Activated naive CD4-positive, alpha-beta T cell treated with Interleukin-2 at 50 U/mL for 16 hours (primary cell): ENCODE results near the gene NTS.

Experiments used
- DNase-seq: peaks from one replicate; pipeline ENCODE4 v3.0.0-alpha.2; 2020

The NTS gene

GRCh38 chr12:85923767-85924331 is 49.8 kb downstream of the NTS start:
- no peak for DNase-seq

DNA sequence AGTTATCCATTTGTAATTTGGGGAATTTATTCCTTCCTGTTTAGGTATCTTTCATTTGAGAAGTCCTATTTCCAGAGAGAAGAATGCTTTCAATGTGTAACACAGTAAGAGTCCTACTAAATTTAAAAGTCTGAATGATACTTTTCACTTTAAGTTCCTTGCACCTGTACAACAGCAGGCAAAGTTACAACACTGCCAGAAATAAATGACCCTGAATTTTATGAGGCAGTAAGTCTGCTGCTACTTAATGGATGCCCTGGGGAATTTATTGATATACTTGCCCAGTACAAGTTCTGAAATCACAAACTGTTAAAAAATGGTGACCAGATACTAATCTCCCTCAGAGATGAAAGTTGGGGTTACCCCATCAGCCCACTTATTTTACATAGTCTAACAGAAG is 53.1 kb downstream of the NTS start:
- DNase-seq = no peak
